Thoracic aorta (tissue), 2 donors: ENCODE measurements around the gene GALK1. TPM values are rescaled to one million over a fixed set of nuclear protein-coding genes. Genes with fewer than 3 reads are reported as not detected.

ENCODE experiments used
- ATAC-seq: fragments of 150-250 bp; one replicate; pipeline ENCODE4 v1.8.0; 2017; ENCODE audit warnings: low read depth; ENCODE audit not compliant: insufficient number of reproducible peaks, low FRiP score
- DNase-seq: peaks from one replicate; pipeline ENCODE4 v3.0.0-alpha.2; 2020; ENCODE audit warnings: low spot score
- H3K27ac ChIP-seq, 2 donors: fragments of 200-600 bp; sonication (generic); 1 replicate in 1 of 2; 2 replicates in 1 of 2; pipeline ENCODE4 v1.5.1; 2016; ENCODE audit warnings: mild to moderate bottlenecking in 2 of 2, moderate library complexity in 2 of 2
- H3K27me3 ChIP-seq: fragments of 200-600 bp; sonication (generic); replicated peaks from 2 replicates; pipeline ENCODE4 v1.6.0; 2016; ENCODE audit warnings: mild to moderate bottlenecking; ENCODE audit not compliant: insufficient read depth
- H3K36me3 ChIP-seq: fragments of 200-600 bp; sonication (generic); one replicate; pipeline ENCODE4 v1.5.1; 2016
- H3K4me1 ChIP-seq, 2 donors: fragments of 200-600 bp; sonication (generic); 1 replicate in 1 of 2; 2 replicates in 1 of 2; pipeline versions ENCODE4 v1.5.1 to v1.6.0; 2016; ENCODE audit warnings: low read depth in 2 of 2, mild to moderate bottlenecking in 1 of 2; ENCODE audit not compliant: control insufficient read depth in 1 of 2
- H3K4me3 ChIP-seq: fragments of 200-600 bp; sonication (generic); 2 replicates; pipeline ENCODE4 v1.5.1; 2016; ENCODE audit warnings: mild to moderate bottlenecking
- H3K9me3 ChIP-seq: fragments of 200-600 bp; sonication (generic); 2 replicates; pipeline ENCODE4 v1.5.1; 2016
- total RNA-seq, 2 donors: library from RNA; depleted of rRNA; stranded (reverse); fragments of >200 nt; gene quantifications; one replicate each; pipeline versions ENCODE4 v1.1.0 to v1.2.3, GENCODE V29; 2016
- TF ChIP-seq, protein P1 (sequence below): fragments of 200-600 bp; sonication (generic); IDR thresholded peaks from one replicate; pipeline ENCODE4 v1.5.1; 2019; ENCODE audit warnings: antibody characterized with exemption

GALK1 gene
- total RNA-seq, 2 donors from 2014 or later: 29.6 to 58.3 TPM

DNA sequence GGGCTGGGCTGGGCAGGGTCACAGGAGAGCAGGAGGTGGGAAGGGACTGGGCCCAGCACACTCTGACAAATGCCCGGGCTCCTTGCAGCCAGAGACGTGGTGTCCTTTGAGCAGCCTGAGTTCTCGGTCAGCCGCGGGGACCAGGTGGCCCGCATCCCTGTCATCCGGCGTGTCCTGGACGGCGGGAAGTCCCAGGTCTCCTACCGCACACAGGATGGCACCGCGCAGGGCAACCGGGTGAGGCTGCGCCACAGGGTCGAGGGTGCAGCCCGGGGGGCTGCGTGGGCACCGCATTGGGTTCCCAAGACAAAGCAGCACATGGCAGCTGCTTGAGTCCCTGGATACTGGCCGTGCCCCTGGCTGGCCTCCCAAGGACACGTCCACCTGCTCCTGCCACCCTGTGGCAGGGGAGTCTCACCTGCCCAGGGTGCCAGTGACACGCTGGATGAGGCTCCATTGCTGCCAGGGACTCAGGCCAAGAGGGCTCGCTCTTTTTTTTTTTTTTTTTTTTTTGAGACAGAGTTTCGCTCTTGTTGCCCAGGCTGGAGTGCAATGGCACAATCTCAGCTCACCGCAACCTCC lies 21.3 kb downstream of the GALK1 start:
- H3K4me1 ChIP-seq: no peaks in the 10 kb centered on the region
- no peak overlapping the region for H3K27ac ChIP-seq
- DNase-seq (no peak), ATAC-seq (no peak)
- no peaks in the 10 kb centered on the region for H3K36me3 ChIP-seq
- H3K9me3 ChIP-seq: no peaks in the 10 kb centered on the region
- no peaks in the 10 kb centered on the region for H3K27me3 ChIP-seq
- TF ChIP-seq, protein P1, sequence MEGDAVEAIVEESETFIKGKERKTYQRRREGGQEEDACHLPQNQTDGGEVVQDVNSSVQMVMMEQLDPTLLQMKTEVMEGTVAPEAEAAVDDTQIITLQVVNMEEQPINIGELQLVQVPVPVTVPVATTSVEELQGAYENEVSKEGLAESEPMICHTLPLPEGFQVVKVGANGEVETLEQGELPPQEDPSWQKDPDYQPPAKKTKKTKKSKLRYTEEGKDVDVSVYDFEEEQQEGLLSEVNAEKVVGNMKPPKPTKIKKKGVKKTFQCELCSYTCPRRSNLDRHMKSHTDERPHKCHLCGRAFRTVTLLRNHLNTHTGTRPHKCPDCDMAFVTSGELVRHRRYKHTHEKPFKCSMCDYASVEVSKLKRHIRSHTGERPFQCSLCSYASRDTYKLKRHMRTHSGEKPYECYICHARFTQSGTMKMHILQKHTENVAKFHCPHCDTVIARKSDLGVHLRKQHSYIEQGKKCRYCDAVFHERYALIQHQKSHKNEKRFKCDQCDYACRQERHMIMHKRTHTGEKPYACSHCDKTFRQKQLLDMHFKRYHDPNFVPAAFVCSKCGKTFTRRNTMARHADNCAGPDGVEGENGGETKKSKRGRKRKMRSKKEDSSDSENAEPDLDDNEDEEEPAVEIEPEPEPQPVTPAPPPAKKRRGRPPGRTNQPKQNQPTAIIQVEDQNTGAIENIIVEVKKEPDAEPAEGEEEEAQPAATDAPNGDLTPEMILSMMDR: no peak
- no peak overlapping the region for H3K4me3 ChIP-seq

DNA sequence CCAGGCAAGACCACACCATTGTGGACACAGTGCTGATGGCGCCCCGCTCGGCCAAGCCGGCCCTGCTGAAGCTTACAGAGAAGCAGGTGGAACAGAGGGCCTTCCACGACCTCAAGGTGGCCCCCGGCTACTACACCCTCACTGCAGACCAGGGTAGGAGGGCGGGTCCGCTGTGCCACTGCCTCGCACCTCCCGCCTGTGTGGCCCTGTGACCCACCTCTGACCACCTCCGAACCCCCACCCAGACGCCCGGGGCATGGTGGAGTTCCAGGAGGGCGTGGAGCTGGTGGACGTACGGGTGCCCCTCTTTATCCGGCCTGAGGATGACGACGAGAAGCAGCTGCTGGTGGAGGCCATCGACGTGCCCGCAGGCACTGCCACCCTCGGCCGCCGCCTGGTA lies 22.7 kb downstream of the GALK1 start:
- Histone ChIP-seq H3K27me3 (no peaks in the 10 kb centered on the region), H3K36me3 (no peaks in the 10 kb centered on the region), H3K9me3 (no peaks in the 10 kb centered on the region), H3K4me1 (no peaks in the 10 kb centered on the region), H3K27ac (no peak overlapping the region), H3K4me3 (no peak overlapping the region)
- TF ChIP-seq, protein P1: no peak
- ATAC-seq: no peak
- no peak for DNase-seq

DNA sequence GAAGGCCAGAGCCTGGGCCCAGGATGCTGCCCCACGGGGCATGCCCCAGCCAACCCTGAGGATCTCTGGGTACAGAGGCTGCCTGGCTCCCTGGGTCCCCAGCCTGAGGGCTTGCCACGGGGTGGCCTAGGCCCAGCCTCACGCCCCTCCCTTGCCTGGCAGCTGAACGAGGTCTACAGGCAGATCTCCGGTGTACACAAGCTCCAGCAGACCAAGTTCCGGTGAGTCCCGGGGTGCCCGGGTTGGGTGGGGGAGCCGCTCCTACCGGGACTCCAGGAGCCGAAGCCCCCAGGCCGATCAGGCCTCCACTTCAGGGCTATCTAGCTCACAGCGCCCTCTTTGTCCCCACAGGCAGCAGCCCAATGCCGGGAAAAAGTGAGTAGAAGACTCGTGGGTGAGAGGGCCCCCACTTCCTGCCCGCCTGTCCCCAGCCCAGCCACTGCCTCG lies 24.3 kb downstream of the GALK1 start:
- no peak for ATAC-seq
- Histone ChIP-seq H3K27ac (no peak overlapping the region), H3K9me3 (no peaks in the 10 kb centered on the region), H3K27me3 (no peaks in the 10 kb centered on the region), H3K4me1 (no peaks in the 10 kb centered on the region), H3K36me3 (no peaks in the 10 kb centered on the region), H3K4me3 (no peak overlapping the region)
- TF ChIP-seq, protein P1: no peak
- no peak for DNase-seq

DNA sequence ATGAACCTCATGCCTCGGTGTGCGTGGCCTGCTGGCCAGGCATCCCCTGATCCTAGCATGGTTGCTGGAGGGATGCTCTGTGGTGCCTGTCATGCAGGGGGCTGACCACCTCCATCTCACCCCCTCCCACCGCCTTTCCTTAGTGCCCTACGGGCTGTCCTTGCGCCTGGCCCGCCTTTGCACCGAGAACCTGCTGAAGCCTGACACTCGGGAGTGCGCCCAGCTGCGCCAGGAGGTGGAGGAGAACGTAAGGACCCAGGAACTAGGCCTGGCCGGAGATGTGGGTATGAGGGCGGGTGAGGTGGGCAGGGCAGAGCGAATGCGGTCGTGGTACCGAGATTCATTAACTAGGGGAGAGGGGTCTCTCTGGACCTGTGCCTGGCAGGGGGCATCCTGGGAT lies 24.8 kb downstream of the GALK1 start:
- H3K9me3 ChIP-seq: no peaks in the 10 kb centered on the region
- ATAC-seq (no peak), DNase-seq (no peak)
- H3K4me1 ChIP-seq: no peaks in the 10 kb centered on the region
- H3K27ac ChIP-seq: no peak overlapping the region
- no peak overlapping the region for H3K4me3 ChIP-seq
- TF ChIP-seq, protein P1: no peak
- H3K27me3 ChIP-seq: no peaks in the 10 kb centered on the region
- no peaks in the 10 kb centered on the region for H3K36me3 ChIP-seq

DNA sequence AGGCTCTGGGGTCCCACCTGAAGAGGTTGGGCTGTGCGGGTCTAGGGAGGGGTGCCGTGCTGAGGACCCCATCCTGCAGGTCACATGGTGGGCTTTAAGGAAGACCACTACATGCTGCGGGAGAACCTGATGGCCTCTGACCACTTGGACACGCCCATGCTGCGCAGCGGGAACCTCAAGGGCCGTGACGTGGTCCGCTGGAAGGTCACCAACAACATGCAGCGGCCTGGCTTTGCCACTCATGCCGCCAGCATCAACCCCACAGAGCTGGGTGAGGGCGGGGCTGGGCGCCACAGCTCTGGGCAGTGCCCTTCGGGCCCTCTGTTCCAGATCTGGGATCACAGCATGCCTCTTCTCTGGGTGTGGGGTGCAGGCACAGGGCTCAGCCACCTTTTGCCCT lies 25.2 kb downstream of the GALK1 start:
- TF ChIP-seq, protein P1: no peak
- H3K36me3 ChIP-seq: no peaks in the 10 kb centered on the region
- H3K27me3 ChIP-seq: no peaks in the 10 kb centered on the region
- no peaks in the 10 kb centered on the region for H3K9me3 ChIP-seq
- no peak overlapping the region for H3K4me3 ChIP-seq
- ATAC-seq: no peak
- H3K27ac ChIP-seq: no peak overlapping the region
- DNase-seq: no peak
- no peaks in the 10 kb centered on the region for H3K4me1 ChIP-seq
